ENCODE data around the gene ALG2.

ALG2 gene

DNA sequence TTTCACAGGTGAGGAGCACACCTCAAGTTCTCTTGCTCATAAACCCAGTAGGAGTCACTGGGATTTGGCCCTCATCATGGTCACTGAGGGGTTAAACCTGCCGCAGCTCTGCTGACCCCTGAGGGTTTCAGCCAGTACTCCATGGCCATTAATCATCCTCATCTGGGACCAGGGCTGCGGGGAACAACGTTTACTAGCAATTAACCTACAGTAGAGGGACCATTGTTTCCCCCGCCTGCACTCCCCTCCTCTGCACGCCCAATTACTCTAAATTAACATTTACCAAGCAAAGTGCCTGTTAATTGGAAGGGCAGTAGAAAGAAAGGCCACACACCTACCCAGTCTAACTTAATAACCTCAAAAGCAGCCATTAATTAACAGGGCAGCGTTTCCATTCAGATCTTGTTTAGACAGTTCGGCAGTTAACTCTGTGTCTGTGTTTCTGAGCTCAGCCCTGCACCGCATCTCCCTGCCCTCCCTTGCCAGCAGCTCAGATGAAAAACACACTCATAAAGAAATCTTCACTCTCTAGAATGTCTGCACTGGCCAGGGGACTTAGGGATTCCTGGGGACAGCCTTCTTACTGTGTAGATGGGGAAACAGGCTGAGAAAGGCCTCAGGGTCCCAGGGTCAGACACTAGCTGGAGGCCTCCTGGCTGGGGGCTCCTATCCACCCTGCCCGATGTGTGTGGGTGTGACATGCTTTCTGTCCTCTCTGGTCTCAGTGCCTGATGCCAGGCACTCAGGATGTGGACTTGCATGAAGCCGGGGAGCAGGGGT lies 51.6 kb downstream of the ALG2 start:
- no peak for DNase-seq

DNA sequence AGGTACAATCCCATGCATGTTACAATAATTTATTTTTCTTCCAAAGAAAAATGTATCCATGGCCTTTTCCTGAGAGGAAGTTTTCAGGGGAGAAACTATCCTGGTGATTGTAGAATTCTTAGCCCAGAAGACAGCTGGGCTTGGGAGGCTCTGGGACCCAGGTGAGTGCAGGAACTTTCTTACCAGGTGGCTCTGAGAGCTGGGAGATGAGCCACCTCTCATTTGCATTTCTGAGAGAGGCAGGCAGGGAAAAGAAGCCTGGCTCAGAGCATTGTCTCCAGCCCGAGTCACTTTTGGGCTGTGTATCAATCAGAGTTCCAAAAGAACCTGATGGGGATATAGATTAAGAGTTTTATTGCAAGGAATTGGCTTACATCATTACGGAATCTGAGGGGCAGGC lies 52.7 kb downstream of the ALG2 start:
- DNase-seq, result no peak

DNA sequence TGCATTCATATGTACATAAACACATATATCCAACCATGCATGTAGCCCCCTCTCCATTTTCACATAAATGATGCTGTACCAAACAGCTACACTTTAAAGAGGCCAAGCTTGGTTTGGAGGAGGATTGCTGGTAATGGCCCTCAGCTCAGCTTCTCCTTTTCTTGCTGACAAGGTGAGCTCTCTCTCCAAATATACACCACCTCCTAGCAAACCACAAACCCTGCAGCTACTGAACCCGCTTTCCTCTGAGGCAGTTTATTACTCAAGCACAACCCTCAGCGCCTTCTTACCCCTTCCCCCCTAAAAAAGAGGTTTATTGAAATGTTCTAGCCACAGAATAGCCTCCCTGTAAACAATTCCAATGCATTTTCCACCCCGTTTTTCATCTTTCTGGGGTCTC lies 54.0 kb downstream of the ALG2 start:
- no peak for DNase-seq

DNA sequence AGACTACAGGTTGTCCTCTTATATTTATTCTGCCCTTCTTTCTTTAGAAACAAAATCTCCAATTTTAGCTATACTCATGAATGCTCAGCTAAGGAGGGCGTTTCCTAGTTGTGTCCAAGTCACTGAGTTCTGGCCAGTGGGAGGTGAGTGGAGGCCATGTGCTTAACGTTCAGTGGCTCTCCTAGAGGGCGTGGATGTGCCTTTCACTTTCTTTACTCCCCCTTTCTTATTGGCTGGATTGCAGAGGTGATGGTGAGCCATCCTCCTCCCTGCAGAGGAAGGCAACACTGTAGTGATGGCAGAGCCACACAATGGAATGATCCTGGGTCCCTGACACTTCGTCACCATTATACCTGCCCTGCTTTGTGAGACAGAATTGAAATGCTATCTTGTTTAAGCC lies 54.6 kb downstream of the ALG2 start:
- no peak for DNase-seq

All from midbrain (tissue), 1 donor.